Activated CD4-positive, alpha-beta T cell treated with anti-CD3 and anti-CD28 coated beads, Interleukin-2, Interleukin-4, amounts not matched to agents 100 ng/mL and 50 ng/mL, durations not matched to agents 16 hours and 8 hours (primary cell): Measurements from ENCODE around the gene MCRS1.

Experiments
- DNase-seq: peaks from one replicate; pipeline ENCODE4 v3.0.0-alpha.2; 2020; ENCODE audit warnings: low spot score

Gene MCRS1

GRCh38 chr12:49582201-49582600 lies 14.3 kb upstream of the MCRS1 start:
- no peak for DNase-seq

GRCh38 chr12:49580572-49581535 lies 12.9 kb upstream of the MCRS1 start:
- peak; percentile 62 for DNase-seq

GRCh38 chr12:49578471-49579112 lies 10.7 kb upstream of the MCRS1 start:
- DNase-seq: no peak

GRCh38 chr12:49577589-49578315 lies 9.8 kb upstream of the MCRS1 start:
- DNase-seq: no peak

GRCh38 chr12:49568442-49569162 lies 660 bp upstream of the MCRS1 start:
- DNase-seq: no peak

- DNase-seq: no peak
These were observed 686 bp downstream of the MCRS1 start for GRCh38 chr12:49567302-49567610.

- no peak for DNase-seq
These were observed 1.6 kb downstream of the MCRS1 start for GRCh38 chr12:49566361-49566760.

GRCh38 chr12:49565406-49566265 lies 2.3 kb downstream of the MCRS1 start:
- no peak for DNase-seq

- DNase-seq: peak; percentile 11
These were observed 3.1 kb downstream of the MCRS1 start for GRCh38 chr12:49564686-49565405.

- no peak for DNase-seq
These were observed 3.8 kb downstream of the MCRS1 start for GRCh38 chr12:49563951-49564685.

GRCh38 chr12:49562831-49563230 lies 5.1 kb downstream of the MCRS1 start:
- no peak for DNase-seq

- DNase-seq: no peak
These were observed 5.7 kb downstream of the MCRS1 start for GRCh38 chr12:49562233-49562632.

- no peak for DNase-seq
These were observed 7.2 kb downstream of the MCRS1 start for GRCh38 chr12:49560695-49561094.

- DNase-seq: no peak
These were observed 8.8 kb downstream of the MCRS1 start for GRCh38 chr12:49559011-49559675.

- no peak for DNase-seq
These were observed 9.4 kb downstream of the MCRS1 start for GRCh38 chr12:49558526-49558925.

GRCh38 chr12:49557917-49558215 lies 10.1 kb downstream of the MCRS1 start:
- DNase-seq: no peak

GRCh38 chr12:49557187-49557916 lies 10.6 kb downstream of the MCRS1 start:
- no peak for DNase-seq

- no peak for DNase-seq
These were observed 11.4 kb downstream of the MCRS1 start for GRCh38 chr12:49556391-49557186.
